ENCODE measurements around the gene THAP10. TPM values are rescaled to one million over a fixed set of nuclear protein-coding genes. Genes with fewer than 3 reads are reported as not detected.
A peak's percentile ranks its signal among the peaks of the same experiment; 100 is the strongest.
"Not testable (repeated sequence)": the region's sequence is repeated elsewhere in the genome, so short reads cannot be mapped to it uniquely, and the experiment has no call there.

The THAP10 gene
- total and polyA plus RNA-seq, 2 experiments from 2014 or later: 2.1 to 3.0 TPM

GRCh38 chr15:70859998-70860397, 32.2 kb downstream of the THAP10 start:
- Histone ChIP-seq H3K27me3 (no peaks in the 10 kb centered on the region), H3K36me3 (replicated peaks; ENCODE audit: insufficient read depth, low read depth) (no peaks in the 10 kb centered on the region), H3K4me2 (no peak overlapping the region), H3K9me3 (ENCODE audit: low read depth) (no peaks in the 10 kb centered on the region), H2AFZ (no peak overlapping the region), H3K9me2 (replicated peaks; ENCODE audit: insufficient read depth) (no peaks in the 10 kb centered on the region), H3K79me2 (no peaks in the 10 kb centered on the region), H3K4me1 (ENCODE audit: insufficient read depth) (peaks cover under 1% of the 10 kb centered on the region), H3K27ac (no peak overlapping the region), H3K4me3 (no peak overlapping the region), H4K20me1 (ENCODE audit: insufficient read depth, poor library complexity, severe bottlenecking) (no peaks in the 10 kb centered on the region)
- DNase-seq (ENCODE audit: low spot score): no peak
- TF ChIP-seq CTCF (IDR thresholded peaks at IDR 0.05; ENCODE audit: poor library complexity): no peak
- TF ChIP-seq EZH2phosphoT487 (IDR thresholded peaks at IDR 0.05; ENCODE audit: low read depth, severe bottlenecking, unreplicated experiment): no peak
- TF ChIP-seq EZH2 (IDR thresholded peaks at IDR 0.05; ENCODE audit: borderline replicate concordance): no peak
- 75% methylated on average over 9 of the region's 11 CpGs for WGBS (ENCODE audit: low lambda C conversion rate, missing lambda C conversion rate)

- Histone ChIP-seq H3K27me3 (no peaks in the 10 kb centered on the region), H3K79me2 (no peaks in the 10 kb centered on the region), H3K4me3 (no peak overlapping the region), H3K9me2 (replicated peaks; ENCODE audit: insufficient read depth) (no peaks in the 10 kb centered on the region), H2AFZ (no peak overlapping the region), H3K9me3 (ENCODE audit: low read depth) (no peaks in the 10 kb centered on the region), H3K4me1 (ENCODE audit: insufficient read depth) (peaks cover 6% of the 10 kb centered on the region), H3K27ac (no peak overlapping the region), H4K20me1 (ENCODE audit: insufficient read depth, poor library complexity, severe bottlenecking) (no peaks in the 10 kb centered on the region), H3K4me2 (no peak overlapping the region), H3K36me3 (replicated peaks; ENCODE audit: insufficient read depth, low read depth) (no peaks in the 10 kb centered on the region)
- no peak for TF ChIP-seq EZH2phosphoT487 (IDR thresholded peaks at IDR 0.05; ENCODE audit: low read depth, severe bottlenecking, unreplicated experiment)
- TF ChIP-seq CTCF (IDR thresholded peaks at IDR 0.05; ENCODE audit: poor library complexity): no peak
- TF ChIP-seq EZH2 (IDR thresholded peaks at IDR 0.05; ENCODE audit: borderline replicate concordance): no peak
- 93% methylated on average over 14 of the region's 14 CpGs for WGBS (ENCODE audit: low lambda C conversion rate, missing lambda C conversion rate)
- no peak for DNase-seq (ENCODE audit: low spot score)
Measured at GRCh38 chr15:70859322-70859908, 32.8 kb downstream of the THAP10 start.

GRCh38 chr15:70858614-70859321, 33.5 kb downstream of the THAP10 start:
- not testable (repeated sequence) for H2AFZ ChIP-seq; H3K4me1 ChIP-seq (ENCODE audit: insufficient read depth); H3K36me3 ChIP-seq (replicated peaks; ENCODE audit: insufficient read depth, low read depth); H3K79me2 ChIP-seq; H3K27me3 ChIP-seq; H4K20me1 ChIP-seq (ENCODE audit: insufficient read depth, poor library complexity, severe bottlenecking); H3K4me3 ChIP-seq; H3K27ac ChIP-seq; H3K9me3 ChIP-seq (ENCODE audit: low read depth); DNase-seq (ENCODE audit: low spot score); H3K9me2 ChIP-seq (replicated peaks; ENCODE audit: insufficient read depth); H3K4me2 ChIP-seq
- WGBS (ENCODE audit: low lambda C conversion rate, missing lambda C conversion rate): 96% methylated on average over 9 of the region's 9 CpGs

GRCh38 chr15:70857562-70858285, 34.5 kb downstream of the THAP10 start:
- H3K27ac ChIP-seq: peak overlapping the region; percentile 72
- no peak overlapping the region for H3K4me2 ChIP-seq
- H3K4me3 ChIP-seq: no peak overlapping the region
- no peaks in the 10 kb centered on the region for H3K27me3 ChIP-seq
- WGBS (ENCODE audit: low lambda C conversion rate, missing lambda C conversion rate): 85% methylated on average over 3 of the region's 3 CpGs
- peaks cover 3% of the 10 kb centered on the region for H3K79me2 ChIP-seq
- H3K9me2 ChIP-seq (replicated peaks; ENCODE audit: insufficient read depth): no peaks in the 10 kb centered on the region
- no peak overlapping the region for H2AFZ ChIP-seq
- TF ChIP-seq EZH2 (IDR thresholded peaks at IDR 0.05; ENCODE audit: borderline replicate concordance) (no peak), CTCF (IDR thresholded peaks at IDR 0.05; ENCODE audit: poor library complexity) (no peak), EZH2phosphoT487 (IDR thresholded peaks at IDR 0.05; ENCODE audit: low read depth, severe bottlenecking, unreplicated experiment) (no peak)
- no peak for DNase-seq (ENCODE audit: low spot score)
- peaks cover 13% of the 10 kb centered on the region for H3K4me1 ChIP-seq (ENCODE audit: insufficient read depth)
- H4K20me1 ChIP-seq (ENCODE audit: insufficient read depth, poor library complexity, severe bottlenecking): no peaks in the 10 kb centered on the region
- no peaks in the 10 kb centered on the region for H3K9me3 ChIP-seq (ENCODE audit: low read depth)
- no peaks in the 10 kb centered on the region for H3K36me3 ChIP-seq (replicated peaks; ENCODE audit: insufficient read depth, low read depth)
